Mucosa of descending colon (tissue), 3 donors: ENCODE results near the gene TMC8. TPM values are rescaled to one million over a fixed set of nuclear protein-coding genes. Genes with fewer than 3 reads are reported as not detected.
"Not testable (repeated sequence)": the region's sequence is repeated elsewhere in the genome, so short reads cannot be mapped to it uniquely, and the experiment has no call there.

Source experiments
- ATAC-seq: fragments of 200-7000 bp; cut with Tn5 transposase; one replicate; pipeline ENCODE4 v1.9.1; 2020; ENCODE audit warnings: mild to moderate bottlenecking, moderate library complexity
- DNase-seq, 3 donors: peaks; one replicate each; pipeline ENCODE4 v3.0.0-alpha.2; 2020
- H3K36me3 ChIP-seq: fragments of 200-600 bp; one replicate; pipeline ENCODE4 v1.8.0; 2021; ENCODE audit warnings: low read depth, mild to moderate bottlenecking
- H3K4me1 ChIP-seq: fragments of 200-600 bp; one replicate; pipeline ENCODE4 v1.8.0; 2021; ENCODE audit warnings: low read depth, mild to moderate bottlenecking
- H3K4me3 ChIP-seq: fragments of 200-600 bp; one replicate; pipeline ENCODE4 v1.8.0; 2021; ENCODE audit warnings: mild to moderate bottlenecking
- H3K9me3 ChIP-seq: fragments of 200-600 bp; one replicate; pipeline ENCODE4 v1.8.0; 2021; ENCODE audit warnings: mild to moderate bottlenecking
- CTCF ChIP-seq: fragments of 200-600 bp; IDR thresholded peaks from one replicate; pipeline ENCODE4 v1.8.0; 2022; ENCODE audit warnings: antibody characterized with exemption, mild to moderate bottlenecking
- intact Hi-C, 2 donors: fragments of 100-400 bp; cut with DNase I in 1 of 2; cut with micrococcal nuclease in 1 of 2; formaldehyde crosslinking; loops; one replicate each; pipeline versions ENCODE4 v1.11.0 to v1.11.1; 2022; cut with DNase I, micrococcal nuclease
- total RNA-seq, 3 donors: library from RNA; stranded (reverse); fragmentation: NEBNext Ultra II Directional in 2 of 3; extraction: Animal tissue kit (Norgen Biotek cat#: 25700) in 2 of 3; gene quantifications; one replicate each; pipeline versions ENCODE4 v1.2.1 to v1.2.4, GENCODE V29; 2021 to 2023
- donor health status: DM: no; HTN: no; CAD: no; lungs with moderate emphysema.
- donor health status: DM: no; HTN: no; CAD: no.
- donor health status: DM: no; HTN: yes; CAD: no.

Gene TMC8
- total RNA-seq, 3 donors from 2014 or later = 6.0 to 11.4 (median 8.5) TPM

GRCh38 chr17:78114831-78115723, 15.5 kb upstream of the TMC8 start:
- H3K36me3 ChIP-seq = no peaks in the 10 kb centered on the region
- no peak overlapping the region for H3K4me3 ChIP-seq
- peaks cover 11% of the 10 kb centered on the region for H3K4me1 ChIP-seq
- no peak for TF ChIP-seq CTCF
- intact Hi-C loops = loop anchor here in 1 of 2 donors (5.0 kb wide), 1 partner anchor 72 kb away; the partner anchor contains the start of genes AFMID and TK1
- ATAC-seq (no peak), DNase-seq (peak in 1 of 3 donors; percentile 49)
- no peaks in the 10 kb centered on the region for H3K9me3 ChIP-seq

DNA sequence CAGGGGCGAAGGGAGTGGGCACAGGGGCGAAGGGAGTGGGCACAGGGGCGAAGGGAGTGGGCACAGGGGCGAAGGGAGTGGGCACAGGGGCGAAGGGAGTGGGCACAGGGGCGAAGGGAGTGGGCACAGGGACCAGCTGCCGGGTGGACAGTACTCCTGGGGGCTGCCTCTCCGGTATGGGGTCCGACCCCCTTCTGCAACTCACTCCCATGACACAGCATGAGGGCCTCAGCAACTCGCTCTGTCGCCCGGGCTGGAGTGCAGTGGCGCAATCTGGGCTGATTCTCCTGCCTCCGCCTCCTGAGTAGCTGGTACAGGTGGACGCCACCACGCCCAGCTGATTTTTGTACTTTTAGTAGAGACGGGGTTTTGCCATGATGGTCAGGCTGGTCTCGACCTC, 14.8 kb upstream of the TMC8 start:
- H3K4me1 ChIP-seq = peaks cover 11% of the 10 kb centered on the region
- ATAC-seq, H3K36me3 ChIP-seq, intact Hi-C loops, H3K9me3 ChIP-seq, DNase-seq, H3K4me3 ChIP-seq: not testable (repeated sequence)

GRCh38 chr17:78116411-78116810, 14.2 kb upstream of the TMC8 start:
- intact Hi-C loops = no loop called here
- Histone ChIP-seq H3K4me3 (no peak overlapping the region), H3K9me3 (no peaks in the 10 kb centered on the region), H3K4me1 (peaks cover 11% of the 10 kb centered on the region), H3K36me3 (no peaks in the 10 kb centered on the region)
- no peak for TF ChIP-seq CTCF
- no peak for ATAC-seq
- DNase-seq = no peak

GRCh38 chr17:78117027-78117981, 13.3 kb upstream of the TMC8 start:
- H3K9me3 ChIP-seq = no peaks in the 10 kb centered on the region
- no peaks in the 10 kb centered on the region for H3K36me3 ChIP-seq
- intact Hi-C loops = no loop called here
- peak; percentile 18 for TF ChIP-seq CTCF
- DNase-seq = peak; percentile 64 to 74 (median 72)
- ATAC-seq = peak; percentile 50
- H3K4me1 ChIP-seq = peaks cover 13% of the 10 kb centered on the region
- H3K4me3 ChIP-seq = no peak overlapping the region

GRCh38 chr17:78118801-78119241, 11.8 kb upstream of the TMC8 start:
- no peaks in the 10 kb centered on the region for H3K36me3 ChIP-seq

More at GRCh38 chr17:78118801-78119241, 11.8 kb upstream of the TMC8 start:
- peak in 1 of 3 donors; percentile 50 for DNase-seq
- TF ChIP-seq CTCF = no peak
- no peak for ATAC-seq
- no peaks in the 10 kb centered on the region for H3K9me3 ChIP-seq
- H3K4me1 ChIP-seq = peaks cover 8% of the 10 kb centered on the region
- H3K4me3 ChIP-seq = no peak overlapping the region
- intact Hi-C loops = no loop called here
